Upper lobe of right lung (tissue), 1 donor: ENCODE measurements around the gene MSANTD1. TPM values are rescaled to one million over a fixed set of nuclear protein-coding genes. Genes with fewer than 3 reads are reported as not detected.

Experiments used
- ATAC-seq: fragments of 200-7000 bp; cut with Tn5 transposase; one replicate; pipeline ENCODE4 v1.9.1; 2020; ENCODE audit warnings: mild to moderate bottlenecking, moderate library complexity
- DNase-seq: peaks from one replicate; pipeline ENCODE4 v3.0.0-alpha.2; 2020
- H3K27ac ChIP-seq: fragments of 200-600 bp; one replicate; pipeline ENCODE4 v1.8.0; 2022
- H3K27me3 ChIP-seq: fragments of 200-600 bp; one replicate; pipeline ENCODE4 v1.8.0; 2022; ENCODE audit warnings: mild to moderate bottlenecking
- H3K36me3 ChIP-seq: fragments of 200-600 bp; one replicate; pipeline ENCODE4 v1.8.0; 2022
- H3K4me1 ChIP-seq: fragments of 200-600 bp; one replicate; pipeline ENCODE4 v1.8.0; 2022
- H3K4me3 ChIP-seq: fragments of 200-600 bp; one replicate; pipeline ENCODE4 v1.8.0; 2022; ENCODE audit warnings: mild to moderate bottlenecking
- H3K9me3 ChIP-seq: fragments of 200-600 bp; one replicate; pipeline ENCODE4 v1.8.0; 2022
- intact Hi-C: fragments of 100-400 bp; cut with DNase I; formaldehyde crosslinking; loops from one replicate; pipeline ENCODE4 v1.11.0; 2022
- total RNA-seq: library from RNA; stranded (reverse); fragmentation: NEBNext Ultra II Directional; extraction: Animal tissue kit (Norgen Biotek cat#: 25700); gene quantifications from one replicate; pipeline ENCODE4 v1.2.1, GENCODE V29; 2021
- TF ChIP-seq, protein P1 (sequence below): fragments of 200-600 bp; IDR thresholded peaks from one replicate; pipeline ENCODE4 v1.8.0; 2022; ENCODE audit warnings: antibody characterized with exemption
- donor health status: DM: no; HTN: yes; CAD: no; lungs with severe emphysema.

The MSANTD1 gene
- total RNA-seq, 1 donor from 2014 or later: 1.0 TPM

DNA sequence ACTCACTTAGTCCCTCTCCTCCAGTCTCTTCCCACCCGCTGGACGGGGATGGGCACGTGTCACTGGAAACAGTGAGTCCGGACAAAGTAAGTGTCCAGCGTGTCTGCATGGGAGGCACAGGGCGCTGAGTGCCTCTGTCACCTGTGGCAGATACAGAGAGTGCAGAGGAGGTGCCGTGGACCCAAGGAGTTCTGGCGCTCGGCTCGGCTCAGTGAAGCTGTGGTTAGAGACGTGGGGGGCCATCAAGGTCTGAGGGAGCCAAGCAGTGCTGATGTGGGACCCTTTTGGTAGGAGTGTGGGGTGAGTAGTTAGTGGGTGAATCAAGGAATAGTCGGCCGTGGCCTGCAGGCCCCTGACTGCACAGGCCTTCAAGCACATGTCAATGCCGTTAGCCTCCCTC is 40.1 kb upstream of the MSANTD1 start:
- DNase-seq: no peak
- TF ChIP-seq, protein P1, sequence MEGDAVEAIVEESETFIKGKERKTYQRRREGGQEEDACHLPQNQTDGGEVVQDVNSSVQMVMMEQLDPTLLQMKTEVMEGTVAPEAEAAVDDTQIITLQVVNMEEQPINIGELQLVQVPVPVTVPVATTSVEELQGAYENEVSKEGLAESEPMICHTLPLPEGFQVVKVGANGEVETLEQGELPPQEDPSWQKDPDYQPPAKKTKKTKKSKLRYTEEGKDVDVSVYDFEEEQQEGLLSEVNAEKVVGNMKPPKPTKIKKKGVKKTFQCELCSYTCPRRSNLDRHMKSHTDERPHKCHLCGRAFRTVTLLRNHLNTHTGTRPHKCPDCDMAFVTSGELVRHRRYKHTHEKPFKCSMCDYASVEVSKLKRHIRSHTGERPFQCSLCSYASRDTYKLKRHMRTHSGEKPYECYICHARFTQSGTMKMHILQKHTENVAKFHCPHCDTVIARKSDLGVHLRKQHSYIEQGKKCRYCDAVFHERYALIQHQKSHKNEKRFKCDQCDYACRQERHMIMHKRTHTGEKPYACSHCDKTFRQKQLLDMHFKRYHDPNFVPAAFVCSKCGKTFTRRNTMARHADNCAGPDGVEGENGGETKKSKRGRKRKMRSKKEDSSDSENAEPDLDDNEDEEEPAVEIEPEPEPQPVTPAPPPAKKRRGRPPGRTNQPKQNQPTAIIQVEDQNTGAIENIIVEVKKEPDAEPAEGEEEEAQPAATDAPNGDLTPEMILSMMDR: no peak
- Histone ChIP-seq H3K36me3 (peaks cover 74% of the 10 kb centered on the region), H3K27me3 (no peaks in the 10 kb centered on the region), H3K27ac (no peak overlapping the region), H3K4me1 (peaks cover 18% of the 10 kb centered on the region), H3K4me3 (no peak overlapping the region), H3K9me3 (no peaks in the 10 kb centered on the region)
- intact Hi-C loops: no loop called here
- ATAC-seq: no peak

DNA sequence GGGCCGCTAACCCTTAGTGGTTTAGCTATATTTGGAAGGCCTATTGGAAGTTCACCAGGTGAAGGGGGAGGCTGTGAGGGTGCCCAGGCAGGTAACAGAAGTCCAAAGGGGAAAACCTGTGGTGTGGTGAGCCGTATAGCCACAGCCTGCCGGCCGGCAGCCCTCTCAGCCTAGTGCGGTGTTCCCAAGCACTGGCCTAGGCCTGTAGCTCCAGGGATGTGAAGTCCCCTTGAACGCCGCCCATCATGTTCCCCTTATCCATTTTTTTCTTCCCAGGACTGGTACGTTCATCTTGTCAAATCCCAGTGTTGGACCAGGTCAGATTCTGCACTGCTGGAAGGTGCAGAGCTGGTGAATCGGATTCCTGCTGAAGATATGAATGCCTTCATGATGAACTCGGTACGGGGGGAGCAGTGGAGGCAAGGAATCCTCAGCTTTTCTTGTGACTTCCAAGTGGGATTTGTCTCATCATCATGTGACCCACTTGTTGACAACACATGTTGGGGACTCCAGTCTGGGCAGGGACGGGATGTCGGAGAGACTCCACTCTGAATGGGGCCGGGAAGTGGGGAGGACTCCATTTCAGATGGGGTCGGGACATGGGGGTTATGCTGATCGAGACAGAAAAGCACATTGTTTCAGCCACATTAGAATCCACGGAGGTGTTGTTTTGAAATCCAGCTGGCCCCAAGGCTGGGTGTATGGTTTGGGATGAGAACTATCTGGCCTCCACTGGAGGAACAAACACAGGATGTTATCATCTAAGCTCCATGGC is 39.2 kb upstream of the MSANTD1 start:
- peaks cover 76% of the 10 kb centered on the region for H3K36me3 ChIP-seq
- TF ChIP-seq, protein P1: no peak
- no peak for ATAC-seq
- H3K4me3 ChIP-seq: no peak overlapping the region
- H3K9me3 ChIP-seq: no peaks in the 10 kb centered on the region
- DNase-seq: no peak
- peaks cover 10% of the 10 kb centered on the region for H3K4me1 ChIP-seq
- no peaks in the 10 kb centered on the region for H3K27me3 ChIP-seq
- intact Hi-C loops: no loop called here
- no peak overlapping the region for H3K27ac ChIP-seq

DNA sequence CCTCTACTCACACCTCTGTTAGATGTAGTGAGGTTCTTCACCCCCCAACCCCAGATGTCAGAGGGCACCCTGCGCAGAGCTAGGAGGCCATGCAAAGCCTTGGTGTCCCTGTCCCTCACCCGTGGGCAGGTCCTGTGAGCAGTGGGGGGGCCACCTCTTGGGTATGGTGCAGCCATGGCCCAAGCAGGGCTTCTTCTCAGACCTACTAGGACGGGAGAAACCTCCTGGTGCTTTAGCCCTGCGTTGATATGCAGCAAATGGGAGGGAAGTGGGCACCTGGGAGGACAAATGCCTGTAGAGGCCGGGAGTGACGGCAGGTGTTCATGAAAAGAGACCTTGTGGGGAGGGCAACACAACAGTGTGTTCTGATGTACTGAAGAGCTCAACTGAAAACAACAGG is 38.5 kb upstream of the MSANTD1 start:
- Histone ChIP-seq H3K4me1 (peaks cover 5% of the 10 kb centered on the region), H3K4me3 (no peak overlapping the region), H3K27me3 (no peaks in the 10 kb centered on the region), H3K27ac (no peak overlapping the region), H3K36me3 (peaks cover 83% of the 10 kb centered on the region), H3K9me3 (no peaks in the 10 kb centered on the region)
- intact Hi-C loops: no loop called here
- ATAC-seq (peak; percentile 25), DNase-seq (no peak)
- TF ChIP-seq, protein P1: no peak

DNA sequence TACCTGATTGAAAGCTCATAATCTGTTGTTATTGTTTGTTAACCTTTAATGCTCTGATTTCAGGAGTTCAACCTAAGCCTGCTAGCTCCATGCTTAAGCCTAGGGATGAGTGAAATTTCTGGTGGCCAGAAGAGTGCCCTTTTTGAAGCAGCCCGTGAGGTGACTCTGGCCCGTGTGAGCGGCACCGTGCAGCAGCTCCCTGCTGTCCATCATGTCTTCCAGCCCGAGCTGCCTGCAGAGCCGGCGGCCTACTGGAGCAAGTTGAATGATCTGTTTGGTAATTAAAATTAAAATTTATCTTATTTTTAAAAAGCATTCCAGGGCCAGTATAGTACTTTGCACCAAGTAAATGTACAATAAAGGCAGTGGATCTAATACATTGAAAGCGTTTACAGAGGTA is 37.1 kb upstream of the MSANTD1 start:
- H3K27ac ChIP-seq: no peak overlapping the region
- peaks cover 87% of the 10 kb centered on the region for H3K36me3 ChIP-seq
- intact Hi-C loops: no loop called here
- TF ChIP-seq, protein P1: no peak
- no peak for ATAC-seq
- peaks cover 5% of the 10 kb centered on the region for H3K4me1 ChIP-seq
- DNase-seq: no peak
- no peak overlapping the region for H3K4me3 ChIP-seq
- no peaks in the 10 kb centered on the region for H3K27me3 ChIP-seq
- no peaks in the 10 kb centered on the region for H3K9me3 ChIP-seq

DNA sequence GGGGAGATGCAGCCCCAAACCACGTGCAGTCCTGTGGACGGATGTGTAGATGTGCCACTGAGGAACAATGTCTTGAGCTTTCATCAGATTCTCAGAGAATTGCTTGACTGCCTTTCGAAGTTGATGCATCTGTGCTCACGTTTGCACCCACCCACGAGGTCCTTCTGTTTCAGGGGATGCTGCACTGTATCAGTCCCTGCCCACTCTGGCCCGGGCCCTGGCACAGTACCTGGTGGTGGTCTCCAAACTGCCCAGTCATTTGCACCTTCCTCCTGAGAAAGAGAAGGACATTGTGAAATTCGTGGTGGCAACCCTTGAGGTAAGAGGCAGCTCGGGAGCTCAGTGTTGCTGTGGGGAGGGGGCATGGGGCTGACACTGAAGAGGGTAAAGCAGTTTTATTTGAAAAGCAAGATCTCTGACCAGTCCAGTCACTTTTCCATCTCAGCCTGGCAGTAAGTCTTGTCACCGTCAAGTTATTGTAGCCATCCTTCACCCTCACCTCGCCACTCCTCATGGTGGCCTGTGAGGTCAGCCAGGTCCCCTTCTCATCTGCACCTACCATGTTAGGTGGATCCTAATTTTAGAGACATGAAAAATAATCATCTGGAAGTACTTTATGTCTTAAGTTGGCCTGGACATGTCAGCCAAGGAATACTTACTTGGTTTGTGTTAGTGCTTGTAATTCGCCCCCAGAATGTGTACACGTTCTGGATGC is 36.4 kb upstream of the MSANTD1 start:
- H3K36me3 ChIP-seq: peaks cover 86% of the 10 kb centered on the region
- DNase-seq (no peak), ATAC-seq (no peak)
- intact Hi-C loops: no loop called here
- no peaks in the 10 kb centered on the region for H3K27me3 ChIP-seq
- TF ChIP-seq, protein P1: no peak
- H3K27ac ChIP-seq: no peak overlapping the region
- peaks cover 1% of the 10 kb centered on the region for H3K4me1 ChIP-seq
- no peaks in the 10 kb centered on the region for H3K9me3 ChIP-seq
- no peak overlapping the region for H3K4me3 ChIP-seq
